Naive thymus-derived CD4-positive, alpha-beta T cell (primary cell): ENCODE data around the gene RDH8. TPM values are rescaled to one million over a fixed set of nuclear protein-coding genes. Genes with fewer than 3 reads are reported as not detected.

Source experiments
- ATAC-seq: fragments of 150-1000 bp; cut with Tn5 transposase; 2 replicates; pipeline ENCODE4 v1.10.0; 2021; ENCODE audit warnings: mild to moderate bottlenecking, moderate library complexity
- CTCF ChIA-PET: fragments of 350-600 bp; sonication (Branson Sonifier 250); formaldehyde crosslinking; loops from one replicate; lab custom pipeline; 2021; ENCODE audit warnings: antibody characterized with exemption; lab: Charles Lee
- POLR2A ChIA-PET: fragments of 350-600 bp; sonication (Branson Sonifier 250); formaldehyde crosslinking; loops from one replicate; lab custom pipeline; 2021; ENCODE audit warnings: antibody characterized with exemption, inconsistent platforms; lab: Charles Lee
- DNase-seq, 9 donors: peaks; one replicate each; pipeline versions ENCODE4 v3.0.0 to v3.0.0-alpha.2; 2020 to 2022; ENCODE audit warnings: mixed read lengths in 1 of 9
- H3K27ac ChIP-seq: one replicate; pipeline ENCODE4 v1.7.0; 2013; ENCODE audit warnings: mild to moderate bottlenecking, low read depth, low read length, moderate library complexity
- H3K27me3 ChIP-seq, 2 donors: one replicate each; pipeline ENCODE4 v1.7.0; 2013; ENCODE audit warnings: low read length in 2 of 2, mild to moderate bottlenecking in 2 of 2, moderate library complexity in 2 of 2; ENCODE audit not compliant: control insufficient read depth in 2 of 2, insufficient read depth in 2 of 2
- H3K36me3 ChIP-seq, 3 experiments: 1 replicate in 2 of 3; 2 replicates in 1 of 3; pipeline ENCODE4 v1.7.0; 2013; ENCODE audit warnings: low read length in 3 of 3, mild to moderate bottlenecking in 3 of 3, moderate library complexity in 1 of 3; ENCODE audit not compliant: insufficient read depth in 3 of 3, control insufficient read depth in 2 of 3
- H3K4me1 ChIP-seq, 2 donors: one replicate each; pipeline ENCODE4 v1.7.0; 2013; ENCODE audit warnings: low read length in 2 of 2, mild to moderate bottlenecking in 2 of 2, moderate library complexity in 1 of 2; ENCODE audit not compliant: control insufficient read depth in 2 of 2, insufficient read depth in 2 of 2
- H3K4me3 ChIP-seq: 2 replicates; pipeline ENCODE4 v1.7.0; 2013; ENCODE audit warnings: mild to moderate bottlenecking, low read length
- H3K9me3 ChIP-seq, 3 experiments: 1 replicate in 2 of 3; 2 replicates in 1 of 3; pipeline ENCODE4 v1.7.0; 2013; ENCODE audit warnings: low read length in 3 of 3; ENCODE audit not compliant: control insufficient read depth in 2 of 3
- H3K27ac Mint-ChIP-seq, 9 donors: one replicate each; pipeline ENCODE4 v1.8.0; 2020 to 2022; ENCODE audit warnings: mixed read lengths in 9 of 9, mild to moderate bottlenecking in 8 of 9, moderate library complexity in 5 of 9, inconsistent platforms in 2 of 9
- H3K27me3 Mint-ChIP-seq, 5 donors: one replicate each; pipeline ENCODE4 v1.8.0; 2021 to 2022; ENCODE audit warnings: mixed read lengths in 5 of 5, mild to moderate bottlenecking in 1 of 5
- H3K36me3 Mint-ChIP-seq, 5 donors: one replicate each; pipeline ENCODE4 v1.8.0; 2020 to 2022; ENCODE audit warnings: mixed read lengths in 5 of 5, mild to moderate bottlenecking in 3 of 5, inconsistent platforms in 1 of 5
- H3K4me1 Mint-ChIP-seq, 7 donors: one replicate each; pipeline ENCODE4 v1.8.0; 2020 to 2022; ENCODE audit warnings: mixed read lengths in 7 of 7, mild to moderate bottlenecking in 3 of 7, inconsistent platforms in 1 of 7
- H3K4me3 Mint-ChIP-seq, 10 donors: one replicate each; pipeline ENCODE4 v1.8.0; 2020 to 2022; ENCODE audit warnings: mild to moderate bottlenecking in 10 of 10, mixed read lengths in 10 of 10, moderate library complexity in 6 of 10, inconsistent platforms in 2 of 10
- H3K9me3 Mint-ChIP-seq, 11 donors: one replicate each; pipeline ENCODE4 v1.8.0; 2020 to 2022; ENCODE audit warnings: mixed read lengths in 11 of 11, mild to moderate bottlenecking in 4 of 11, inconsistent platforms in 1 of 11, moderate library complexity in 1 of 11
- intact Hi-C, 2 donors: fragments of 100-400 bp; cut with micrococcal nuclease; formaldehyde crosslinking; loops; one replicate each; pipeline ENCODE4 v1.15.1; 2023
- polyA plus RNA-seq, 2 donors: library from polyadenylated mRNA; unstranded; fragments of 300-500 nt; fragmentation: Illumina TruSeq; gene quantifications; one replicate each; pipeline ENCODE4 v1.2.3, GENCODE V29; 2021
- total RNA-seq, 6 experiments: library from RNA in 5 of 6; stranded (reverse) in 5 of 6; gene quantifications; 1 replicate in 5 of 6; 2 replicates in 1 of 6; pipeline ENCODE4 v1.2.3 and lab custom pipeline; 2021 to 2026

The RDH8 gene
- total RNA-seq, result not detected
- not detected for polyA plus RNA-seq
- not detected for total RNA-seq (lab: John Stamatoyannopoulos, UW)

- ChIA-PET POLR2A (no interaction called here), CTCF (no interaction called here)
- Mint-ChIP-seq H3K36me3 (peaks cover 0 to 8% (median 3%) of the 10 kb centered on the region in 5 donors), H3K27me3 (peaks cover 31 to 53% (median 47%) of the 10 kb centered on the region in 5 donors), H3K27ac (no peak within 1 kb of the TSS), H3K4me1 (peaks cover 6 to 19% (median 12%) of the 10 kb centered on the region in 7 donors), H3K4me3 (peak within 1 kb of the TSS in 1 of 10 donors; percentile 3), H3K9me3 (peaks cover 0 to 8% (median 4%) of the 10 kb centered on the region in 11 donors)
- intact Hi-C loops, result no loop called here
- H3K36me3 ChIP-seq, result no peaks in the 10 kb centered on the region
- peaks cover 0 to 15% of the 10 kb centered on the region in 2 donors for H3K27me3 ChIP-seq
- no peak within 1 kb of the TSS for H3K27ac ChIP-seq
- no peaks in the 10 kb centered on the region for H3K9me3 ChIP-seq
- no peak for DNase-seq
- H3K4me1 ChIP-seq, result peaks cover 0 to 3% of the 10 kb centered on the region in 2 donors
- no peak within 1 kb of the TSS for H3K4me3 ChIP-seq
- ATAC-seq, result no peak
Observed at GRCh38 chr19:10013316-10013715, at the start of gene RDH8. RDH8 (plus strand) TSS chr19:10013483; CDS start chr19:10013498, 15 bp downstream.

DNA sequence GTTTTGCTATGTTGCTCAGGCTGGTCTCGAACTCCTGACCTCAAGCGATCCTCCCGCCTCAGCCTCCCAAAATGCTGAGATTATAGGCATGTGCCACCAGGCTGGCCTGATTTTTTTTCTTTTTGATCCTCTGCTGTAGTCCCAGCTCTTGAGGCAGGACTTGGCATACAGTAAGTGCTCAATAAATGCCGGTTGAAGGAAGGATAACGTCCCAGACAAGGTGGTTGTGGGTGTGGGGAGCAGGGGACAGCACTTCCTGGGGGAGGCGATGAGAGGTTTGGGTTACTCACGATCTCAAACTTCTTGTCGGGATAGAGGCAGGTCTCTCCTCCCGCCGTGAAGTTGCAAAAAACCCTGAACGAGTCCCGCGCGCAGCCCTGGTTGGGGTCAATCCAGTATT lies 47.3 kb upstream of the RDH8 start:
- peaks cover 0 to 8% (median 4%) of the 10 kb centered on the region in 7 donors for H3K4me1 Mint-ChIP-seq
- no peaks in the 10 kb centered on the region for H3K4me1 ChIP-seq
- POLR2A ChIA-PET, result no interaction called here
- peaks cover 24 to 50% (median 43%) of the 10 kb centered on the region in 5 donors for H3K27me3 Mint-ChIP-seq
- H3K27ac Mint-ChIP-seq, result no peak overlapping the region
- CTCF ChIA-PET, result no interaction called here
- no peak overlapping the region for H3K4me3 Mint-ChIP-seq
- no peak for DNase-seq
- no peaks in the 10 kb centered on the region for H3K36me3 ChIP-seq
- ATAC-seq, result no peak
- H3K4me3 ChIP-seq, result no peak overlapping the region
- no peaks in the 10 kb centered on the region for H3K27me3 ChIP-seq
- H3K36me3 Mint-ChIP-seq, result peaks cover 0 to 4% (median 0%) of the 10 kb centered on the region in 5 donors
- no peak overlapping the region for H3K27ac ChIP-seq
- H3K9me3 ChIP-seq, result no peaks in the 10 kb centered on the region
- intact Hi-C loops, result no loop called here
- H3K9me3 Mint-ChIP-seq, result peaks cover 0 to 3% (median 0%) of the 10 kb centered on the region in 11 donors

GRCh38 chr19:9966448-9966847 lies 46.8 kb upstream of the RDH8 start:
- Histone ChIP-seq H3K27me3 (no peaks in the 10 kb centered on the region), H3K4me3 (no peak overlapping the region), H3K36me3 (no peaks in the 10 kb centered on the region), H3K27ac (no peak overlapping the region), H3K4me1 (no peaks in the 10 kb centered on the region), H3K9me3 (no peaks in the 10 kb centered on the region)
- ChIA-PET POLR2A (no interaction called here), CTCF (no interaction called here)
- H3K9me3 Mint-ChIP-seq, result peaks cover 0 to 3% (median 0%) of the 10 kb centered on the region in 11 donors
- peaks cover 24 to 46% (median 45%) of the 10 kb centered on the region in 5 donors for H3K27me3 Mint-ChIP-seq
- no peak overlapping the region for H3K27ac Mint-ChIP-seq
- H3K4me1 Mint-ChIP-seq, result peaks cover 0 to 8% (median 4%) of the 10 kb centered on the region in 7 donors
- peaks cover 0 to 4% (median 0%) of the 10 kb centered on the region in 5 donors for H3K36me3 Mint-ChIP-seq
- intact Hi-C loops, result no loop called here
- no peak overlapping the region for H3K4me3 Mint-ChIP-seq
- DNase-seq (no peak), ATAC-seq (no peak)

GRCh38 chr19:9967326-9967725 lies 46.0 kb upstream of the RDH8 start:
- no peak overlapping the region for H3K4me3 ChIP-seq
- no peak overlapping the region for H3K27ac ChIP-seq
- H3K4me1 ChIP-seq, result no peaks in the 10 kb centered on the region
- Mint-ChIP-seq H3K27ac (peak overlapping the region in 1 of 9 donors; percentile 6), H3K4me1 (peaks cover 0 to 15% (median 4%) of the 10 kb centered on the region in 7 donors), H3K36me3 (peaks cover 0 to 4% (median 0%) of the 10 kb centered on the region in 5 donors), H3K27me3 (peaks cover 24 to 52% (median 45%) of the 10 kb centered on the region in 5 donors), H3K9me3 (peaks cover 0 to 5% (median 0%) of the 10 kb centered on the region in 11 donors), H3K4me3 (peak overlapping the region in 1 of 10 donors; percentile 35)
- no peaks in the 10 kb centered on the region for H3K27me3 ChIP-seq
- intact Hi-C loops, result no loop called here
- ChIA-PET POLR2A (interaction anchor here (0.6 kb wide), 1 partner anchor 44 kb away, joined by 3 read pairs; no protein-coding TSS in a partner anchor), CTCF (no interaction called here)
- no peak for ATAC-seq
- no peaks in the 10 kb centered on the region for H3K36me3 ChIP-seq
- DNase-seq, result no peak
- H3K9me3 ChIP-seq, result no peaks in the 10 kb centered on the region

GRCh38 chr19:9968820-9969687 lies 44.2 kb upstream of the RDH8 start:
- peaks cover 0 to 4% (median 0%) of the 10 kb centered on the region in 5 donors for H3K36me3 Mint-ChIP-seq
- ATAC-seq, result peak; percentile 14
- POLR2A ChIA-PET, result no interaction called here

GRCh38 chr19:9969688-9969975 lies 43.7 kb upstream of the RDH8 start:
- H3K36me3 ChIP-seq, result no peaks in the 10 kb centered on the region
- POLR2A ChIA-PET, result no interaction called here
- no peak for ATAC-seq
- no peak for DNase-seq
- H3K27me3 ChIP-seq, result no peaks in the 10 kb centered on the region
- H3K9me3 Mint-ChIP-seq, result peaks cover 0 to 5% (median 0%) of the 10 kb centered on the region in 11 donors
- CTCF ChIA-PET, result no interaction called here
- H3K4me1 Mint-ChIP-seq, result peaks cover 0 to 15% (median 4%) of the 10 kb centered on the region in 7 donors
- H3K27ac Mint-ChIP-seq, result no peak overlapping the region
- H3K4me1 ChIP-seq, result no peaks in the 10 kb centered on the region
- no peak overlapping the region for H3K4me3 ChIP-seq
- intact Hi-C loops, result no loop called here
- peaks cover 24 to 46% (median 39%) of the 10 kb centered on the region in 5 donors for H3K27me3 Mint-ChIP-seq
- H3K27ac ChIP-seq, result no peak overlapping the region
- H3K9me3 ChIP-seq, result no peaks in the 10 kb centered on the region
- peaks cover 0 to 4% (median 0%) of the 10 kb centered on the region in 5 donors for H3K36me3 Mint-ChIP-seq
- H3K4me3 Mint-ChIP-seq, result no peak overlapping the region

More at GRCh38 chr19:9968820-9969687, 44.2 kb upstream of the RDH8 start:
- Histone ChIP-seq H3K27me3 (no peaks in the 10 kb centered on the region), H3K4me3 (no peak overlapping the region), H3K9me3 (no peaks in the 10 kb centered on the region), H3K4me1 (no peaks in the 10 kb centered on the region), H3K36me3 (no peaks in the 10 kb centered on the region), H3K27ac (no peak overlapping the region)
- CTCF ChIA-PET, result no interaction called here
- Mint-ChIP-seq H3K4me1 (peaks cover 0 to 15% (median 4%) of the 10 kb centered on the region in 7 donors), H3K4me3 (no peak overlapping the region), H3K9me3 (peaks cover 0 to 5% (median 0%) of the 10 kb centered on the region in 11 donors), H3K27ac (peak overlapping the region in 2 of 9 donors; percentile 3 to 10), H3K27me3 (peaks cover 24 to 46% (median 39%) of the 10 kb centered on the region in 5 donors)
- DNase-seq, result no peak
- intact Hi-C loops, result no loop called here
